Cardiac muscle cell (in vitro differentiated cells and primary cell): ENCODE measurements around the gene CYSRT1. TPM values are rescaled to one million over a fixed set of nuclear protein-coding genes. Genes with fewer than 3 reads are reported as not detected.

Experiments
- DNase-seq, 2 donors: peaks; one replicate each; pipeline versions ENCODE4 v3.0.0 to v3.0.0-alpha.2; 2010 to 2017; ENCODE audit warnings: low read depth in 1 of 2, low spot score in 1 of 2
- H3K27ac ChIP-seq: fragments of 200-600 bp; sonication (generic); 2 replicates; pipeline ENCODE4 v1.5.1; 2016
- H3K27me3 ChIP-seq: fragments of 200-600 bp; sonication (generic); 2 replicates; pipeline ENCODE4 v1.6.0; 2016; ENCODE audit warnings: control low read depth
- H3K36me3 ChIP-seq: fragments of 200-600 bp; sonication (generic); 2 replicates; pipeline ENCODE4 v1.5.1; 2016; ENCODE audit warnings: control low read depth
- H3K4me1 ChIP-seq: fragments of 200-600 bp; sonication (generic); 2 replicates; pipeline ENCODE4 v1.8.1; 2017; ENCODE audit warnings: low read depth, mild to moderate bottlenecking, mixed run types
- H3K4me3 ChIP-seq: fragments of 200-600 bp; sonication (generic); 2 replicates; pipeline ENCODE4 v1.5.1; 2016; ENCODE audit warnings: mild to moderate bottlenecking
- H3K9me3 ChIP-seq: fragments of 200-600 bp; sonication (generic); 2 replicates; pipeline ENCODE4 v1.5.1; 2017; ENCODE audit warnings: low read depth, mild to moderate bottlenecking, control low read depth
- polyA plus RNA-seq: library from polyadenylated mRNA; unstranded; fragments of >200 nt; fragmentation: Nextera tagmentation; extraction: Ambion mirVana; gene quantifications from 2 replicates; pipeline ENCODE4 v1.2.1, GENCODE V29; 2016
- total RNA-seq: library from RNA; depleted of rRNA; stranded (reverse); fragments of >200 nt; gene quantifications from 2 replicates; pipeline ENCODE4 v1.2.3, GENCODE V29; 2016
- TF ChIP-seq, protein P1 (sequence below): IDR thresholded peaks from 2 replicates; pipeline ENCODE4 v1.5.1; 2012; ENCODE audit warnings: low read depth, mild to moderate bottlenecking, low read length

The CYSRT1 gene
- total and polyA plus RNA-seq, 2 experiments from 2014 or later, result 6.6 to 7.0 TPM

DNA sequence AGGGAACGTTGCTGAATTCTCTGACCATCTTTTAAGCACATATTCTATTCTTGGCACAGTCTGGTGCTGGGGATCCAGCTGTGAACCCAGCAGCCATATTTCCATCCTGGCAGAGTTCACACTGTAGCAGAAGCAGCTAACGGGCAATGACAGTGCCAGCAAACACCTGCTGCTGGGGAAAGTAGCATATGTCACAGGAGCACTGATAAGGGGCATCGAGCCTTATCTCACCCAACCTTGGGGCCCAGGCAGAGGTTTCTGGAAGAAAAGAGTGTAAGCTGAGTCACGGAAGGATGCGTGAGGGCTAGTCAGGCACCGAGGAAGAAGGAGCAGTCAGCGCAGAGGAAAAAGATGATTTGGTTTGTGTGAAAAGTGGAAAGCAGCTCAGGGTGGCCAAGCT lies 18.4 kb upstream of the CYSRT1 start:
- no peak for DNase-seq
- Histone ChIP-seq H3K27me3 (no peaks in the 10 kb centered on the region), H3K9me3 (no peaks in the 10 kb centered on the region), H3K27ac (no peak overlapping the region), H3K4me1 (peaks cover 24% of the 10 kb centered on the region), H3K36me3 (no peaks in the 10 kb centered on the region), H3K4me3 (peak overlapping the region; percentile 86)
- TF ChIP-seq, protein P1, sequence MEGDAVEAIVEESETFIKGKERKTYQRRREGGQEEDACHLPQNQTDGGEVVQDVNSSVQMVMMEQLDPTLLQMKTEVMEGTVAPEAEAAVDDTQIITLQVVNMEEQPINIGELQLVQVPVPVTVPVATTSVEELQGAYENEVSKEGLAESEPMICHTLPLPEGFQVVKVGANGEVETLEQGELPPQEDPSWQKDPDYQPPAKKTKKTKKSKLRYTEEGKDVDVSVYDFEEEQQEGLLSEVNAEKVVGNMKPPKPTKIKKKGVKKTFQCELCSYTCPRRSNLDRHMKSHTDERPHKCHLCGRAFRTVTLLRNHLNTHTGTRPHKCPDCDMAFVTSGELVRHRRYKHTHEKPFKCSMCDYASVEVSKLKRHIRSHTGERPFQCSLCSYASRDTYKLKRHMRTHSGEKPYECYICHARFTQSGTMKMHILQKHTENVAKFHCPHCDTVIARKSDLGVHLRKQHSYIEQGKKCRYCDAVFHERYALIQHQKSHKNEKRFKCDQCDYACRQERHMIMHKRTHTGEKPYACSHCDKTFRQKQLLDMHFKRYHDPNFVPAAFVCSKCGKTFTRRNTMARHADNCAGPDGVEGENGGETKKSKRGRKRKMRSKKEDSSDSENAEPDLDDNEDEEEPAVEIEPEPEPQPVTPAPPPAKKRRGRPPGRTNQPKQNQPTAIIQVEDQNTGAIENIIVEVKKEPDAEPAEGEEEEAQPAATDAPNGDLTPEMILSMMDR, result no peak

DNA sequence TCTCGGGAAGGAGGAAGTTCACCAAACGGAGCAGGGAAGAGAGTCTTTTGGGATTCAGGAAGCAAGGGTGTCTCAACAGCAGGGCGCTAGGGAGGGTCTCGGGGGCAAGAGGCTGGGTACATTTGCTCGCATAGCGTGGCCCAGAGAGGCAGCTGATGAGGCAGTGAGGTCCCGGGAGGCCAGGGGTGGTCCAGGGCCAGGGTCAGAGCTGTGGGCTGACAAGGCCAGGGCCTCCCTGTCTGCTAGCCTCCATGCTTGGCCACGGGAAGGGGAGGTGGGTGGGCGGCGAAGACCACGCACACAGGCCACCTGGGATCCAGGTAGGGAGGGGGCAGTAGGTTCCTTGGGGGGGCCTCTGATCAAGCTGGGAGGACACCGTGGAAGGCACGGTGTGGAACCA lies 13.4 kb upstream of the CYSRT1 start:
- DNase-seq, result no peak
- no peaks in the 10 kb centered on the region for H3K9me3 ChIP-seq
- H3K27me3 ChIP-seq, result no peaks in the 10 kb centered on the region
- peaks cover under 1% of the 10 kb centered on the region for H3K4me1 ChIP-seq
- no peaks in the 10 kb centered on the region for H3K36me3 ChIP-seq
- TF ChIP-seq, protein P1, result no peak
- no peak overlapping the region for H3K4me3 ChIP-seq
- H3K27ac ChIP-seq, result no peak overlapping the region

DNA sequence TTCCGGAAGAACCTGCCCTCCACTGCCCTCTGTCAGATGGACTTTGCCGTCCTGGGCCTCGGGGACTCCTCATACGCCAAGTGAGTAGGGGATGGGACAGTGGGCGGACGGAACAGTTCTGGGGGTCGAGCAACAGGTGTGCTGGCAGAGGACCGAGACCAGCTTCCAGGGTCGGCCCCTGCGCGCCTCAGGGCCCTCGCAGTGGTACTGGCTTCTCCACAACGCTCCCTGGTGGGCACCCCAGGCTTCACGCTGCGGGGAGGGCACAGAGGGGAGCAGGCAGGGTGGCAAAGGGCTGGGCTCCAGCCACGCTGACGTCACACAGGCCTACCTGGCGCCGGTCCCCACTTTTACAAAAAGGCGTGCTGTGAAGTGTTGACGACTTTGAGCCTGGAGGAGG lies 12.5 kb upstream of the CYSRT1 start:
- no peak overlapping the region for H3K4me3 ChIP-seq
- no peaks in the 10 kb centered on the region for H3K36me3 ChIP-seq
- peaks cover 3% of the 10 kb centered on the region for H3K4me1 ChIP-seq
- TF ChIP-seq, protein P1, result no peak
- no peak for DNase-seq
- no peaks in the 10 kb centered on the region for H3K27me3 ChIP-seq
- no peak overlapping the region for H3K27ac ChIP-seq
- no peaks in the 10 kb centered on the region for H3K9me3 ChIP-seq

DNA sequence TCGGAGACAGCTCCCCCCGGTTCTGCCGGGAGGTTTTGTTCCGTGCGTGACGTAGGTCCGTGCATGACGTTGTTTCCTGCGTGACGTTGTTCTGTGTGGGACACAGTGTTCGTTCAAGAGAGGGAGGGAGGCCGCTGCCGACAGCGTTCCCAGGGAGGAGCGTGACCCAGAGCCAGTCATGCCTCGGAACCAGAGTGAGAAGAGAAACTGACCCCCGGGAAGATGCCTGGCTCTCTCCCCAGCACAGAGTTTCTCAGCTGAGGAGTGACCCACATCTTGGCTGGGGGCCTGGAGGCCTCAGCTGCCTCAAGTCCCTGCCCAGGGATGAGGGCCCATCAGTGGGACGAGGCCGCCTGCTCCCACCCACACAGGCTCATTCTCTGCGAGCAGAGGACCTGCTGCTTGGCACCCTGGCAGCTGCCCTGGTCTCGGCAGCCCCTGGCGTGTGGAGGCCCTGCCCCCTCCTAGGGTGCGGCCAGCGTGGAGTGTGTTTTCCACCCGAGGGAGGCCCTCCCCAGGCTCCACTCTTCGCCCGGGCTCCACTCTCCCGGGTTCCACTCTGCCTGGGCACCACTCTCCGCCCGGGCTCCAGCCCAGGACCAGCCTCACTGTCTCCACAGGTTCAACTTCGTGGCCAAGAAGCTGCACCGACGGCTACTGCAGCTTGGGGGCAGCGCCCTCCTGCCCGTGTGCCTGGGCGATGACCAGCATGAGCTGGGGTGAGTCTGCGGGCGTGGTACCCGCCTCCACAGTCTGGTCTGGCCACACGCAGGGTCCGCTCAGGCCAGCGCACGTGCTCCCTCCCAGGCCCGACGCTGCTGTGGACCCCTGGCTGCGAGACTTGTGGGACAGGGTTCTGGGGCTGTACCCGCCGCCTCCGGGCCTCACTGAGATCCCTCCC lies 11.6 kb upstream of the CYSRT1 start:
- Histone ChIP-seq H3K27ac (no peak overlapping the region), H3K27me3 (no peaks in the 10 kb centered on the region), H3K4me3 (no peak overlapping the region), H3K36me3 (no peaks in the 10 kb centered on the region), H3K4me1 (peaks cover 12% of the 10 kb centered on the region), H3K9me3 (no peaks in the 10 kb centered on the region)
- TF ChIP-seq, protein P1, result no peak
- no peak for DNase-seq

DNA sequence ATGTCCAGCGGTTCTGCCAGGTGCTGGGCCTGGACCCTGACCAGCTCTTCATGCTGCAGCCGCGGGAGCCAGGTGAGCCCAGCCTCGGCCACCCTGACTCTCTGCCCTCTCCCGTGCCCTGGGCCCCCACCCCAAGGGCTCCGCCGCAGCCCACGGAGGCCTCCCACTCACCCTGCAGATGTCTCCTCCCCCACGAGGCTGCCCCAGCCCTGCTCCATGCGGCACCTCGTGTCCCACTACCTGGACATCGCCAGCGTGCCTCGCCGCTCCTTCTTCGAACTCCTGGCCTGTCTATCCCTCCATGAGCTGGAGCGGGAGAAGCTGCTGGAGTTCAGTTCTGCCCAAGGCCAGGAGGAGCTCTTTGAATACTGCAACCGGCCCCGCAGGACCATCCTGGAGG lies 10.4 kb upstream of the CYSRT1 start:
- no peaks in the 10 kb centered on the region for H3K27me3 ChIP-seq
- H3K9me3 ChIP-seq, result no peaks in the 10 kb centered on the region
- peaks cover 19% of the 10 kb centered on the region for H3K4me1 ChIP-seq
- H3K36me3 ChIP-seq, result no peaks in the 10 kb centered on the region
- no peak overlapping the region for H3K4me3 ChIP-seq
- TF ChIP-seq, protein P1, result no peak
- H3K27ac ChIP-seq, result no peak overlapping the region
- no peak for DNase-seq
